ENCODE data around the gene WDR12. TPM values are rescaled to one million over a fixed set of nuclear protein-coding genes. Genes with fewer than 3 reads are reported as not detected.
"Not testable (repeated sequence)": the region's sequence is repeated elsewhere in the genome, so short reads cannot be mapped to it uniquely, and the experiment has no call there.

Gene WDR12
- total RNA-seq, 2 experiments from 2014 or later, result 131 to 134 TPM

DNA sequence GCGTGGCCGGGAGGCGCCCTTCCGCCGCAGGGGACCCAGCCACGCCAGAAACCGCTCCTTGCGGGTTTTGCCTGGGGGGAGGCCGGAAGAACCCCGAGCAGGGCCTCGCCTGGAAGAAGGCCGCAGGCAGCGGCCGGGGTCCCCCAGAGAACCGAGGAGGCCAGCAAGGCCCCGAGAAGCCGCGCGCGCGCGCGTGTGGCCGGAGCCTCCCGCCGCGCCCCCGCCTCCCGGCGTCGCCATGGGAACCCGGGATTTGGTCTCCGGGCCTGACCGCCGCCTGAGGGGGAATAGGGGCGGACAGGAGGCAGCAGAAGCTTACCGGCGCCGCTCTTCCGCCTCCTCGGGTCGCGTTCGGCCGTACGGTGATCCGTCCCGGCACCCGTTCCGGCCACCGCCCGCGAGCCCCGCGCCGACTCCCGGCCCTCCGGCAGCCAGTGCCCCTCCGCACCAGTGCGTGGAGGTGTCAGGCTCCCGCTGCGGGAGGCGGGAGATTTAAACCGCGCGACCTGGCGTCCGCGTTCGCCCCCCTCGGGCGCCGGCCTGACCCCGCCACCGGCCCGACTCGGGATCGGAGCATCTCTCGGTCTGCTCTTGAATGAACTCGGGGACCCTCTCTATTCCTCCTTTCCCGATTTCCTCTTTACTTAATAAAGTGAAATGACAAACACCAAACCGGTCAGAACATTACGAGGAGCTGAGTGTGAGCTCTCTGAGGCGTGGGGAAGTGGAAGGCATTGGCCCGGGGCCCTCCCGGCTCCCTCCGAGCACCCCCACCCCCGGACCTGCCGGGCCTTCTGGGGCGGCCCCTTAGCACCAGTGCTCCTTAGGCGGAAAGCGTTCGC, 40.0 kb downstream of the WDR12 start, which contains the start of gene ICA1L:
TSS of gene ICA1L (minus strand) at position 467 of the 842 bp plus-strand sequence. CDS start 42,757 bp downstream, outside the sequence.
- DNase-seq (peak; percentile 68), ATAC-seq (peak; percentile 71)
- ChIA-PET POLR2A (interaction anchor here (0.7 to 1.8 kb wide), 5 partner anchors 39 to 368 kb away, joined by 3 to 5 read pairs (median 4); partner anchors contain the start of gene CYP20A1), CTCF (interaction anchor here (0.7 to 2.6 kb wide), 13 partner anchors 10 to 305 kb away, joined by 3 to 28 read pairs (median 4); no protein-coding TSS in a partner anchor)
- TF ChIP-seq, protein P1, sequence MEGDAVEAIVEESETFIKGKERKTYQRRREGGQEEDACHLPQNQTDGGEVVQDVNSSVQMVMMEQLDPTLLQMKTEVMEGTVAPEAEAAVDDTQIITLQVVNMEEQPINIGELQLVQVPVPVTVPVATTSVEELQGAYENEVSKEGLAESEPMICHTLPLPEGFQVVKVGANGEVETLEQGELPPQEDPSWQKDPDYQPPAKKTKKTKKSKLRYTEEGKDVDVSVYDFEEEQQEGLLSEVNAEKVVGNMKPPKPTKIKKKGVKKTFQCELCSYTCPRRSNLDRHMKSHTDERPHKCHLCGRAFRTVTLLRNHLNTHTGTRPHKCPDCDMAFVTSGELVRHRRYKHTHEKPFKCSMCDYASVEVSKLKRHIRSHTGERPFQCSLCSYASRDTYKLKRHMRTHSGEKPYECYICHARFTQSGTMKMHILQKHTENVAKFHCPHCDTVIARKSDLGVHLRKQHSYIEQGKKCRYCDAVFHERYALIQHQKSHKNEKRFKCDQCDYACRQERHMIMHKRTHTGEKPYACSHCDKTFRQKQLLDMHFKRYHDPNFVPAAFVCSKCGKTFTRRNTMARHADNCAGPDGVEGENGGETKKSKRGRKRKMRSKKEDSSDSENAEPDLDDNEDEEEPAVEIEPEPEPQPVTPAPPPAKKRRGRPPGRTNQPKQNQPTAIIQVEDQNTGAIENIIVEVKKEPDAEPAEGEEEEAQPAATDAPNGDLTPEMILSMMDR (IDR thresholded peaks at IDR 0.05), result no peak
- intact Hi-C loops (cut with micrococcal nuclease), result loop anchor here (5.0 kb wide), 2 partner anchors 284 to 299 kb away; no protein-coding TSS in a partner anchor
- Mint-ChIP-seq H3K27me3 (no peaks in the 10 kb centered on the region), H3K4me3 (peak within 1 kb of the TSS; percentile 83), H3K4me1 (ENCODE audit: low read depth) (peaks cover 9% of the 10 kb centered on the region), H3K27ac (peak within 1 kb of the TSS; percentile 90), H3K9me3 (no peaks in the 10 kb centered on the region), H3K36me3 (ENCODE audit: low read depth) (no peaks in the 10 kb centered on the region)

DNA sequence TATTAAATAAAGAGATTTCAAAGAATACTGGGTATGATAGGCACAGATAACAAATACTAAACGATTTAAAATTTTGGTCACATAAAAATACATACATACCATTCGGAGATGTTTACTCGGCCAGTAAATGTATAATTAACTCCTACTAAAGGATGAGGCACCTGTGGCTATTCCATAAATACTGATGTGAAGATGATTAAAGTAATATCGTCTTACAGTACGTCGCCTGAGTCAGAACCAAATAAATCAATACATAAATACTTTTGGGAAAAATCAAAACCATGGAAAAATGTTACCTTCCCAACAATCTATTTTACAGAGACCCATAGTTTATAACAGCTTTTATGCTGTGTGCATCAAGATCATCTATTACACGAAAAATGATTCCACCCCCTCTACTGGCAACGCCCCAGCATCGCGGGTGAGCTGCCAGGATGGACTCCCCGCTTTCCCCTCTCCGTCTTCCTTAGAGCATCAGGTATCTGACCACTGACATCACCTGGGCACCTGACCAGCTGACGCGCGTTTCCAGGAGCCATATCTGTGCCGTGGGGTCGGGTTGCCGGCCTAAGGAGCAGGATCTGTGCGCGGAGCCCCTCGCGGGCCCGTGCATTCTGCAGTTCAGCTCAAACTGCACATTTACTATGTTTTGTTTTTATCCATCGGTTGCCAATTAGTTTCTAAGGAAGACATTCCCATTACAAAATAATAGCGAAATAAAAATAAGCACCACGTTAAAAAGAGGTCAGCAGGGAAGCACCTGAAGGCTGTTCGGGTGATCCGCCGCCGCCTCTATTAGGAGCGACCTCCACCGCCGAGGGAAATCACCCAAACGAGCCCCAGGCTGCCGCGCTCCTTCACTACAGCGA, 40.8 kb downstream of the WDR12 start:
- intact Hi-C loops (cut with micrococcal nuclease), result loop anchor here (5.0 kb wide), 2 partner anchors 283 to 298 kb away; no protein-coding TSS in a partner anchor
- H3K36me3 Mint-ChIP-seq (ENCODE audit: low read depth), result no peaks in the 10 kb centered on the region
- peak; percentile 83 for ATAC-seq
- ChIA-PET POLR2A (interaction anchor here (1.0 to 1.8 kb wide), 4 partner anchors 38 to 282 kb away, joined by 3 to 5 read pairs (median 4); no protein-coding TSS in a partner anchor), CTCF (interaction anchor here (0.7 to 2.6 kb wide), 21 partner anchors 10 to 307 kb away, joined by 3 to 28 read pairs (median 4); no protein-coding TSS in a partner anchor)
- TF ChIP-seq, protein P1 (IDR thresholded peaks at IDR 0.05), result peak; percentile 77
- H3K27me3 Mint-ChIP-seq, result no peaks in the 10 kb centered on the region
- H3K4me3 Mint-ChIP-seq, result peak overlapping the region; percentile 82
- peak; percentile 80 for DNase-seq
- H3K27ac Mint-ChIP-seq, result peak overlapping the region; percentile 75
- H3K4me1 Mint-ChIP-seq (ENCODE audit: low read depth), result peaks cover 9% of the 10 kb centered on the region
- no peaks in the 10 kb centered on the region for H3K9me3 Mint-ChIP-seq

DNA sequence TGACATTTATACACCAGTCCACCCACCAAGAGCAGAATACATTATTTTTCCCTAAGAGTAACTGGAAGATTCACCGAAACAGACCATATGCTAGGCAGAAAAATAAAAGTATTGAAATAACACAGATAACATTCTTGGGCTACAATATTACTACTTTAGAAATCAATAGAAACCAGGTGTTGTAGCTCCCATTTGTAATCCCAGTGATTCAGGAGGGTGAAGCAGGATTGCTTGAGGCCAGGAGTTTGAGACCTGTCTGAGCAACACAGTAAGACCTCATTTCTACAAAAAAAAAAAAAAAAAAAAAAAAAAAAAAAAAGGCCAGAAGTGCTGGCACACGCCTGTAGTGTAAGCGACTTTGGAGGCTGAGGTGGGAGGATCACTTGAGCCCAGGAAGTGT, 49.5 kb downstream of the WDR12 start:
- no peak for ATAC-seq
- intact Hi-C loops (cut with micrococcal nuclease), result no loop called here
- H3K4me3 Mint-ChIP-seq, result no peak overlapping the region
- TF ChIP-seq, protein P1 (IDR thresholded peaks at IDR 0.05), result no peak
- POLR2A ChIA-PET, result interaction anchor here (1.3 kb wide), 1 partner anchor 12 kb away, joined by 4 read pairs; no protein-coding TSS in a partner anchor
- no peaks in the 10 kb centered on the region for H3K36me3 Mint-ChIP-seq (ENCODE audit: low read depth)
- DNase-seq, result no peak
- no peaks in the 10 kb centered on the region for H3K9me3 Mint-ChIP-seq
- no peaks in the 10 kb centered on the region for H3K4me1 Mint-ChIP-seq (ENCODE audit: low read depth)
- H3K27ac Mint-ChIP-seq, result no peak overlapping the region
- H3K27me3 Mint-ChIP-seq, result no peaks in the 10 kb centered on the region
- CTCF ChIA-PET, result no interaction called here

DNA sequence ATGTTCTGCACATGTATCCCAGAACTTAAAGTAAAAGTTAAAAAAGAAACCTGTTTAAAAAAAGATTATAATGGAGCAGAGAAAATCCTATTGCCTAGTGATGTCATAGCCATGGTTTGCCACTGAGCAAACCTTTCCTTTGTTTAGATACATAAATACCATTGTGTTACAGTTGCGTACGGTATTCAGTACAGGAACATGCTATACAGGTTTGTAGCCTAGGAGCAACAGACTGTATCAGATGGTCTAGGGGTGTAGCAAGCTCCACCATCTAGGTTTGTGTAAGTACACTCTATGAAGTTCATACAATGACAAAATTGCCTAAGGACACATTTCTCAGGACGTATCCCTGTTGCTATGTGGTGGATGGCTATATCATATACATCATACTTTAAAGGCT, 52.9 kb downstream of the WDR12 start:
- CTCF ChIA-PET, result no interaction called here
- intact Hi-C loops (cut with micrococcal nuclease), result no loop called here
- Mint-ChIP-seq H3K36me3 (ENCODE audit: low read depth) (no peaks in the 10 kb centered on the region), H3K4me3 (no peak overlapping the region), H3K27me3 (no peaks in the 10 kb centered on the region), H3K4me1 (ENCODE audit: low read depth) (no peaks in the 10 kb centered on the region), H3K9me3 (peaks cover 3% of the 10 kb centered on the region), H3K27ac (no peak overlapping the region)
- ATAC-seq (no peak), DNase-seq (no peak)
- TF ChIP-seq, protein P1 (IDR thresholded peaks at IDR 0.05), result no peak
- POLR2A ChIA-PET, result no interaction called here

DNA sequence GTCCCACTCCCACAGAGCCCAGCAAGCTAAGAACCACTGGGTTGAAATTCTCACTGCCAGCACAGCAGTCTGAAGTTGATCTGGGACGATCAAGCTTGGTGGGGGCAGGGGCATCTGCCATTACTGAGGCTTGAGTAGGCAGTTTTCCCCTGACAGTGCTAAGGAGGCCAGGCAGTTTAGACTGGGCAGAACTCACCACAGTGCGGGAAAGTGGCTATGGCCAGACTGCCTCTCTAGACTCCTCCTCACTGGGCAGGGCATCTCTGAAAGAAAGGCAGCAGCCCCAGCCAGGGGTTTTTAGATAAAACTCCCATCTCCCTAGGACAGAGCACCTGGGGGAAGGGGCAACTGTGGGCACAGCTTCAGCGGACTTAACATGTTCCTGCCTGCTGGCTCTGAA, 62.1 kb downstream of the WDR12 start:
- ATAC-seq; DNase-seq; POLR2A ChIA-PET; H3K27me3 Mint-ChIP-seq; H3K4me3 Mint-ChIP-seq; H3K27ac Mint-ChIP-seq; intact Hi-C loops (cut with micrococcal nuclease); H3K36me3 Mint-ChIP-seq (ENCODE audit: low read depth); H3K9me3 Mint-ChIP-seq; H3K4me1 Mint-ChIP-seq (ENCODE audit: low read depth): not testable (repeated sequence)
- CTCF ChIA-PET, result interaction anchor here (1.1 to 1.8 kb wide), 2 partner anchors 21 to 260 kb away, joined by 4 to 5 read pairs; no protein-coding TSS in a partner anchor
